ENCODE data around the gene OR11H1. TPM values are rescaled to one million over a fixed set of nuclear protein-coding genes. Genes with fewer than 3 reads are reported as not detected.

Gene OR11H1
- not detected in 2 replicates for total RNA-seq

DNA sequence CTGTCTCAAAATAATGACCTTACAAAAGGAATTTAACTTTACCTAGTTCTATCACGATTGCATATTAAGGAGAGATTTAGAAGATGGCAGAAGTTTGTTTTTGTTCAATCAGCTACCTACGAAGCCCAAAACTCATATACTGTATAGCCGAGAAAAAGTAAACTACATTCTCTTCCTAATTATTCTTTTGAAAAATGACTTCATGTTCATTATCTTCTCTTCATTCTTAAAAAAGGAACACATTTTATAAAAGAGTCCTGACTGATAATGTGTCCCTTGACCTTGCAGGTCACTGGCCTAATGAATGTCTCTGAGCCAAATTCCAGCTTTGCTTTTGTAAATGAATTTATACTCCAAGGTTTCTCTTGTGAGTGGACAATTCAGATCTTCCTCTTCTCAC lies at the start of gene OR11H1:
OR11H1 (plus strand) TSS at position 301 of the 400 bp plus-strand sequence; CDS start at position 301, 0 bp downstream.

Other genes with a start within 250 kb of the OR11H1 start
- not detected in 2 replicates for gene POTEH, start 161.8 kb downstream of the OR11H1 start, total RNA-seq

Measured in epithelial cell of alveolus of lung (primary cell).